DMS 273 (cell line): ENCODE data around the gene FAM222B.
"Not testable (repeated sequence)": the region's sequence is repeated elsewhere in the genome, so short reads cannot be mapped to it uniquely, and the experiment has no call there.

Source experiments
- DNase-seq: peaks from one replicate; lab custom pipeline; 2025; ENCODE audit not compliant: unreplicated experiment; lab: John Stamatoyannopoulos, UW

The FAM222B gene

GRCh38 chr17:28841901-28842281 is 699 bp downstream of the FAM222B start:
- DNase-seq, result no peak

GRCh38 chr17:28839221-28839620 is 3.4 kb downstream of the FAM222B start:
- DNase-seq, result no peak

GRCh38 chr17:28836541-28836940 is 6.0 kb downstream of the FAM222B start:
- not testable (repeated sequence) for DNase-seq

GRCh38 chr17:28834420-28834819 is 8.2 kb downstream of the FAM222B start:
- DNase-seq, result no peak

GRCh38 chr17:28828294-28829040 is 14.1 kb downstream of the FAM222B start:
- no peak for DNase-seq

GRCh38 chr17:28827672-28828071 is 14.9 kb downstream of the FAM222B start:
- DNase-seq, result no peak

- DNase-seq, result no peak
Measured at GRCh38 chr17:28819582-28819981, 23.0 kb downstream of the FAM222B start.

GRCh38 chr17:28818819-28819221 is 23.8 kb downstream of the FAM222B start:
- DNase-seq, result no peak

GRCh38 chr17:28816540-28816939 is 26.1 kb downstream of the FAM222B start:
- DNase-seq, result no peak

GRCh38 chr17:28812748-28813377 is 29.7 kb downstream of the FAM222B start:
- peak; percentile 88 for DNase-seq

GRCh38 chr17:28812091-28812747 is 30.4 kb downstream of the FAM222B start:
- DNase-seq, result peak; percentile 99

GRCh38 chr17:28811651-28812090 is 30.9 kb downstream of the FAM222B start:
- DNase-seq, result peak; percentile 42

GRCh38 chr17:28810437-28810836 is 32.2 kb downstream of the FAM222B start:
- no peak for DNase-seq

GRCh38 chr17:28807925-28808634 is 34.5 kb downstream of the FAM222B start:
- peak; percentile 41 for DNase-seq

- DNase-seq, result peak; percentile 35
Measured at GRCh38 chr17:28796062-28796461, 46.5 kb downstream of the FAM222B start.

- not testable (repeated sequence) for DNase-seq
Measured at GRCh38 chr17:28794846-28795441, 47.6 kb downstream of the FAM222B start.

- DNase-seq, result peak; percentile 36
Measured at GRCh38 chr17:28792877-28793661, 49.5 kb downstream of the FAM222B start.

GRCh38 chr17:28788100-28788499 is 54.5 kb downstream of the FAM222B start:
- DNase-seq, result no peak

GRCh38 chr17:28783161-28783560 is 59.4 kb downstream of the FAM222B start:
- DNase-seq, result no peak

- not testable (repeated sequence) for DNase-seq
Measured at GRCh38 chr17:28779601-28780000, 63.0 kb downstream of the FAM222B start.
